ENCODE results near the gene FAM98B. TPM values are rescaled to one million over a fixed set of nuclear protein-coding genes. Genes with fewer than 3 reads are reported as not detected.

Gene FAM98B
- total and polyA plus RNA-seq, 2 experiments from 2014 or later: 4.4 to 14.1 TPM

DNA sequence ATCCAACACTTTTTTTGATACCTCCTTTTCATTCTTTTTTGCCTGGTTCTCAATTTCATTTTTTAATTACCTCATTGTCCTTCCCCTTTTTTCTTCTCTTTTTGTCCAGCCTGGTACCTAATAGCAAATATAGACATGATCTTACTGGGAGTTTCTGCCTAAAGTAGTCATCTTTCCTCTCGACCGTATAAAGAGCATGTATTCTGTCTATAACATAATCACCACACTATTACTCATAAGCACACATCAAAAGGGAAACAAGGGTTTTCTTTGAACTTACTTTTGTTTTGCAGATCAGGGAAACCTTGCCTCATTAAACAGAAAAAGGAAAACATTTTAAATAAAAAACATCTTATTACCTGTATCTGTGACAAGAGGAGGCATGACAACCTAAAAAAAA lies 33.0 kb downstream of the FAM98B start:
- H3K4me3 ChIP-seq: no peak overlapping the region
- TF ChIP-seq, protein P1, sequence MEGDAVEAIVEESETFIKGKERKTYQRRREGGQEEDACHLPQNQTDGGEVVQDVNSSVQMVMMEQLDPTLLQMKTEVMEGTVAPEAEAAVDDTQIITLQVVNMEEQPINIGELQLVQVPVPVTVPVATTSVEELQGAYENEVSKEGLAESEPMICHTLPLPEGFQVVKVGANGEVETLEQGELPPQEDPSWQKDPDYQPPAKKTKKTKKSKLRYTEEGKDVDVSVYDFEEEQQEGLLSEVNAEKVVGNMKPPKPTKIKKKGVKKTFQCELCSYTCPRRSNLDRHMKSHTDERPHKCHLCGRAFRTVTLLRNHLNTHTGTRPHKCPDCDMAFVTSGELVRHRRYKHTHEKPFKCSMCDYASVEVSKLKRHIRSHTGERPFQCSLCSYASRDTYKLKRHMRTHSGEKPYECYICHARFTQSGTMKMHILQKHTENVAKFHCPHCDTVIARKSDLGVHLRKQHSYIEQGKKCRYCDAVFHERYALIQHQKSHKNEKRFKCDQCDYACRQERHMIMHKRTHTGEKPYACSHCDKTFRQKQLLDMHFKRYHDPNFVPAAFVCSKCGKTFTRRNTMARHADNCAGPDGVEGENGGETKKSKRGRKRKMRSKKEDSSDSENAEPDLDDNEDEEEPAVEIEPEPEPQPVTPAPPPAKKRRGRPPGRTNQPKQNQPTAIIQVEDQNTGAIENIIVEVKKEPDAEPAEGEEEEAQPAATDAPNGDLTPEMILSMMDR (IDR thresholded peaks at IDR 0.05; ENCODE audit: poor library complexity): no peak
- TF ChIP-seq EZH2phosphoT487 (IDR thresholded peaks at IDR 0.05; ENCODE audit: low read depth, severe bottlenecking, unreplicated experiment): no peak
- TF ChIP-seq EZH2 (IDR thresholded peaks at IDR 0.05; ENCODE audit: borderline replicate concordance): no peak
- 89% methylated on average over 2 of the region's 2 CpGs for WGBS (ENCODE audit: low lambda C conversion rate, missing lambda C conversion rate)
- H3K79me2 ChIP-seq: no peaks in the 10 kb centered on the region
- H3K36me3 ChIP-seq (replicated peaks; ENCODE audit: insufficient read depth, low read depth): no peaks in the 10 kb centered on the region
- no peak overlapping the region for H3K4me2 ChIP-seq
- H3K4me1 ChIP-seq (ENCODE audit: insufficient read depth): no peaks in the 10 kb centered on the region
- no peaks in the 10 kb centered on the region for H3K9me3 ChIP-seq (ENCODE audit: low read depth)
- no peak overlapping the region for H3K27ac ChIP-seq
- no peak for DNase-seq (ENCODE audit: low spot score)
- no peak overlapping the region for H2AFZ ChIP-seq
- H4K20me1 ChIP-seq (ENCODE audit: insufficient read depth, poor library complexity, severe bottlenecking): no peaks in the 10 kb centered on the region
- H3K27me3 ChIP-seq: no peaks in the 10 kb centered on the region
- H3K9me2 ChIP-seq (replicated peaks; ENCODE audit: insufficient read depth): no peaks in the 10 kb centered on the region

DNA sequence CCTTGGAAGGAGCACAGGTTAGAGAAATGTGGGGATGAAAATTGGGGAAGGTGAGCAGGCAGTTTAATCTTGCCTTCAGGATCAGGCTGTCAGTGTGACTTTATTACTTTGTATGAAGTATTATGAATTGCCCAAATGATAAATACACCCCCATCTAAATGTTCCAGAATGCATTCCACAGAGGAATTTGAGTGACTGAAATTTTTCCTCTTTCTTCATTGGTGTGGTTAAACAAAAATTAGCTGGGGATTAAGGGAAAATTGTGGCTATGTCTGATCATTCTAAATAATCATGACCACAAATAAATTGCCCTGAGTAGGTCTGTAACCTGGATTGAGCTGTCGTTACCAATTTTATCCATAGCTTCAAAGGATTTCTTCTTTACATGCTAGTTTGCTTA lies 33.5 kb downstream of the FAM98B start:
- H3K27me3 ChIP-seq: no peaks in the 10 kb centered on the region
- no peaks in the 10 kb centered on the region for H3K9me2 ChIP-seq (replicated peaks; ENCODE audit: insufficient read depth)
- no peak overlapping the region for H2AFZ ChIP-seq
- no peaks in the 10 kb centered on the region for H3K79me2 ChIP-seq
- no peak overlapping the region for H3K27ac ChIP-seq
- no peak for DNase-seq (ENCODE audit: low spot score)
- no peaks in the 10 kb centered on the region for H3K9me3 ChIP-seq (ENCODE audit: low read depth)
- H3K4me3 ChIP-seq: no peak overlapping the region
- 93% methylated on average over 1 of the region's 1 CpG for WGBS (ENCODE audit: low lambda C conversion rate, missing lambda C conversion rate)
- TF ChIP-seq EZH2 (IDR thresholded peaks at IDR 0.05; ENCODE audit: borderline replicate concordance) (no peak), EZH2phosphoT487 (IDR thresholded peaks at IDR 0.05; ENCODE audit: low read depth, severe bottlenecking, unreplicated experiment) (no peak)
- H3K4me1 ChIP-seq (ENCODE audit: insufficient read depth): no peaks in the 10 kb centered on the region
- no peaks in the 10 kb centered on the region for H4K20me1 ChIP-seq (ENCODE audit: insufficient read depth, poor library complexity, severe bottlenecking)
- H3K4me2 ChIP-seq: no peak overlapping the region
- no peaks in the 10 kb centered on the region for H3K36me3 ChIP-seq (replicated peaks; ENCODE audit: insufficient read depth, low read depth)

DNA sequence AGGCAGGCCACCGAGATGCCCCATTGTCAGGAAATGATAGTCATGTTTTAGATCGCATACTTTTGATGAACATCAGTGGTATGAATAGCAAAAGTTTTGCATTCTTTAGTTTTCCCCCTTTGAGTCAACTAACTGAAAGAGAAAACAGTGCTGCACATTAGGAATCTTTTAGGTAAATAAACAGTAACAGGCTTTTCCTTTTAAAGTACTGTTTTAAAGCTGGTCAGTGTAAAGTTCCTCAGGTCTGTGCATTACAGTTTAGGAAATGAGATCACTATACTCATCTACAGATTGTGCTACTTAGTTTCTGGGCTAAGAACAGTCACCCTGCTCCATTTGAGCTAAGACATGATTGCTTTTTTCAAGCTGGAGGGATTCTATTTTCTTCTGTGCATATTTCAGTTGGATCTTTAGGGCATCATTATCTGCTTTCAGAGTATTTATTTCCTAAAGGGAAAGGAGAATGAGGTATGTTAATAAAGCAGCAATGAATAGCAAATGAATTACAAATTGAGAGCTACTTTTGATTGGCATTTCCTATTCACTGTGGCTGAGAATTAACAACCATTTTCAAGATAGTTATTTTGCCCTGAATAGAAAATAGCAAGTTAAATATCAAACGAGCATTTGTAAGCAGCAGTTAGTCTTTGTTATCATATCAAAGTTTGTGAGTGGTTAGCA lies 36.5 kb downstream of the FAM98B start:
- DNase-seq (ENCODE audit: low spot score): no peak
- Histone ChIP-seq H4K20me1 (ENCODE audit: insufficient read depth, poor library complexity, severe bottlenecking) (no peaks in the 10 kb centered on the region), H3K27me3 (no peaks in the 10 kb centered on the region), H3K79me2 (no peaks in the 10 kb centered on the region), H3K9me2 (replicated peaks; ENCODE audit: insufficient read depth) (no peaks in the 10 kb centered on the region), H3K9me3 (ENCODE audit: low read depth) (no peaks in the 10 kb centered on the region), H3K27ac (no peak overlapping the region), H3K4me1 (ENCODE audit: insufficient read depth) (no peaks in the 10 kb centered on the region), H2AFZ (no peak overlapping the region), H3K36me3 (replicated peaks; ENCODE audit: insufficient read depth, low read depth) (no peaks in the 10 kb centered on the region), H3K4me2 (no peak overlapping the region), H3K4me3 (no peak overlapping the region)
- TF ChIP-seq EZH2phosphoT487 (IDR thresholded peaks at IDR 0.05; ENCODE audit: low read depth, severe bottlenecking, unreplicated experiment) (no peak), EZH2 (IDR thresholded peaks at IDR 0.05; ENCODE audit: borderline replicate concordance) (no peak)
- TF ChIP-seq, protein P1 (IDR thresholded peaks at IDR 0.05; ENCODE audit: poor library complexity): no peak
- WGBS (ENCODE audit: low lambda C conversion rate, missing lambda C conversion rate): 86% methylated on average over 3 of the region's 3 CpGs

DNA sequence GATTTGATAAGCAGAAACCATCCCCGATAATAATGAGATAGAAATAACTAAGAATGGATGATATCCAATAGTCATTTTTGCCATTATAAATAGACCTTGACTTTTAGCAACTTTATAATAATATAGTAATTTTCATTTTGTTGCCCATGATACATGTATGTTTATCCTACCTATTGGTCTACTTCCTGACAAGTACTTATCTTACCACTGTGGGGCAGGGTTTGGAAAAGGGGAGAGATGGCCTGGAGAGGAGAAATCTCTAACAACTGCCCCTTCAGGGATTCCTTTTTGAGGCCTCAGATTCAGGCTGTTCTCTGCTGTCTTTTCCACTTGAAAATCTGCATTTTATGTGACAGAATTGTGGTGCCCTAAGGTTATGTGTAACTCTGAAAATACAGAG lies 42.2 kb downstream of the FAM98B start:
- 100% methylated on average over 1 of the region's 1 CpG for whole genome bisulfite sequencing (ENCODE audit: low lambda C conversion rate, missing lambda C conversion rate)

More for the DNA sequence above, 42.2 kb downstream of the FAM98B start:
- no peaks in the 10 kb centered on the region for H3K9me3 ChIP-seq (ENCODE audit: low read depth)
- H2AFZ ChIP-seq: no peak overlapping the region
- no peaks in the 10 kb centered on the region for H3K36me3 ChIP-seq (replicated peaks; ENCODE audit: insufficient read depth, low read depth)
- H3K4me1 ChIP-seq (ENCODE audit: insufficient read depth): no peaks in the 10 kb centered on the region
- no peaks in the 10 kb centered on the region for H4K20me1 ChIP-seq (ENCODE audit: insufficient read depth, poor library complexity, severe bottlenecking)
- no peak overlapping the region for H3K4me2 ChIP-seq
- no peak for DNase-seq (ENCODE audit: low spot score)
- TF ChIP-seq EZH2phosphoT487 (IDR thresholded peaks at IDR 0.05; ENCODE audit: low read depth, severe bottlenecking, unreplicated experiment): no peak
- TF ChIP-seq, protein P1 (IDR thresholded peaks at IDR 0.05; ENCODE audit: poor library complexity): no peak
- TF ChIP-seq EZH2 (IDR thresholded peaks at IDR 0.05; ENCODE audit: borderline replicate concordance): no peak
- no peaks in the 10 kb centered on the region for H3K27me3 ChIP-seq
- no peak overlapping the region for H3K27ac ChIP-seq
- no peak overlapping the region for H3K4me3 ChIP-seq
- H3K79me2 ChIP-seq: no peaks in the 10 kb centered on the region
- H3K9me2 ChIP-seq (replicated peaks; ENCODE audit: insufficient read depth): no peaks in the 10 kb centered on the region
